Right renal pelvis (tissue), 4 donors: ENCODE measurements around the gene SHISA4. TPM values are rescaled to one million over a fixed set of nuclear protein-coding genes. Genes with fewer than 3 reads are reported as not detected.
"Not testable (repeated sequence)": the region's sequence is repeated elsewhere in the genome, so short reads cannot be mapped to it uniquely, and the experiment has no call there.

ENCODE experiments used
- DNase-seq, 4 donors: peaks; one replicate each; pipeline ENCODE4 v3.0.0-alpha.2; 2013; ENCODE audit warnings: low read depth in 4 of 4, low spot score in 3 of 4, missing footprints in 1 of 4
- polyA plus RNA-seq, 4 donors: library from polyadenylated mRNA; unstranded; fragments of 120-200 nt; gene quantifications; one replicate each; pipeline ENCODE4 v1.2.1, GENCODE V29; 2013; ENCODE audit not compliant: insufficient read length in 4 of 4

SHISA4 gene
- polyA plus RNA-seq: 10 to 100 TPM; 15.6 to 17.0 (median 16.4) TPM

- peak; percentile 25 to 61 (median 48) for DNase-seq
These were observed at the start of gene SHISA4 for GRCh38 chr1:201888282-201889089. Gene SHISA4, plus strand, starts transcription at chr1:201888898. Its CDS starts 97 bp downstream, at chr1:201888995.

GRCh38 chr1:201839089-201839488 is 49.6 kb upstream of the SHISA4 start:
- DNase-seq: not testable (repeated sequence)

- DNase-seq: no peak
These were observed 48.6 kb upstream of the SHISA4 start for GRCh38 chr1:201840055-201840454.

- no peak for DNase-seq
These were observed 48.2 kb upstream of the SHISA4 start for GRCh38 chr1:201840490-201840889.

- DNase-seq: no peak
These were observed 47.3 kb upstream of the SHISA4 start for GRCh38 chr1:201841265-201841912.

- no peak for DNase-seq
These were observed 46.1 kb upstream of the SHISA4 start for GRCh38 chr1:201842472-201843027.

- no peak for DNase-seq
These were observed 43.2 kb upstream of the SHISA4 start for GRCh38 chr1:201845331-201846083.

GRCh38 chr1:201847150-201847549 is 41.5 kb upstream of the SHISA4 start:
- DNase-seq: no peak

GRCh38 chr1:201848230-201848629 is 40.5 kb upstream of the SHISA4 start:
- no peak for DNase-seq

GRCh38 chr1:201849372-201850052 is 39.2 kb upstream of the SHISA4 start:
- no peak for DNase-seq

- no peak for DNase-seq
These were observed 38.7 kb upstream of the SHISA4 start for GRCh38 chr1:201850053-201850397.

- DNase-seq: no peak
These were observed 36.7 kb upstream of the SHISA4 start for GRCh38 chr1:201851949-201852348.

- DNase-seq: not testable (repeated sequence)
These were observed 32.0 kb upstream of the SHISA4 start for GRCh38 chr1:201856722-201857121.

- no peak for DNase-seq
These were observed 29.3 kb upstream of the SHISA4 start for GRCh38 chr1:201859424-201859823.

- DNase-seq: no peak
These were observed 27.2 kb upstream of the SHISA4 start for GRCh38 chr1:201861448-201861847.

GRCh38 chr1:201870397-201870796 is 18.3 kb upstream of the SHISA4 start:
- DNase-seq: no peak

GRCh38 chr1:201874672-201875071 is 14.0 kb upstream of the SHISA4 start:
- DNase-seq: no peak

GRCh38 chr1:201876148-201876818 is 12.4 kb upstream of the SHISA4 start:
- DNase-seq: no peak

GRCh38 chr1:201877877-201878401 is 10.8 kb upstream of the SHISA4 start:
- peak in 3 of 4 donors; percentile 27 to 52 (median 51) for DNase-seq
